GM23338 (cell line): ENCODE data around the gene PITPNC1. TPM values are rescaled to one million over a fixed set of nuclear protein-coding genes. Genes with fewer than 3 reads are reported as not detected.

Source experiments
- ATAC-seq: fragments of 200-7000 bp; cut with Tn5 transposase; 3 replicates; pipeline ENCODE4 v1.9.1; 2020
- DNase-seq: peaks from one replicate; pipeline ENCODE4 v3.0.0-alpha.2; 2015; ENCODE audit warnings: low spot score
- H2AFZ ChIP-seq: fragments of 200-600 bp; sonication (generic); 2 replicates; pipeline ENCODE4 v1.8.0; 2016; ENCODE audit warnings: antibody characterized with exemption, mild to moderate bottlenecking, moderate library complexity
- H3F3A ChIP-seq: fragments of 200-600 bp; sonication (generic); replicated peaks from 2 replicates; pipeline ENCODE4 v1.8.0; 2017; ENCODE audit warnings: antibody characterized with exemption, mixed run types, low read depth
- H3K27ac ChIP-seq: fragments of 200-600 bp; sonication (generic); 2 replicates; pipeline ENCODE4 v1.6.1; 2016; ENCODE audit warnings: low read depth
- H3K27me3 ChIP-seq: fragments of 200-600 bp; sonication (generic); 2 replicates; pipeline ENCODE4 v1.8.0; 2016; ENCODE audit warnings: mild to moderate bottlenecking, mixed run types, moderate library complexity; ENCODE audit not compliant: insufficient read depth
- H3K36me3 ChIP-seq: fragments of 200-600 bp; sonication (generic); 2 replicates; pipeline ENCODE4 v1.8.0; 2016; ENCODE audit warnings: mild to moderate bottlenecking; ENCODE audit not compliant: insufficient read depth
- H3K4me1 ChIP-seq: fragments of 200-600 bp; sonication (generic); 2 replicates; pipeline ENCODE4 v1.8.0; 2016; ENCODE audit warnings: mild to moderate bottlenecking, moderate library complexity; ENCODE audit not compliant: insufficient read depth
- H3K4me2 ChIP-seq: fragments of 200-600 bp; sonication (generic); 2 replicates; pipeline ENCODE4 v1.7.1; 2017; ENCODE audit warnings: mixed run types
- H3K4me3 ChIP-seq: fragments of 200-600 bp; sonication (generic); 2 replicates; pipeline ENCODE4 v1.6.1; 2016; ENCODE audit warnings: mixed run types
- H3K79me2 ChIP-seq: fragments of 200-600 bp; sonication (generic); replicated peaks from 2 replicates; pipeline ENCODE4 v1.8.0; 2017; ENCODE audit warnings: mild to moderate bottlenecking; ENCODE audit not compliant: insufficient read depth
- H3K9me2 ChIP-seq: fragments of 200-600 bp; sonication (generic); 2 replicates; pipeline ENCODE4 v1.8.0; 2017; ENCODE audit not compliant: insufficient read depth
- H4K20me1 ChIP-seq: fragments of 200-600 bp; sonication (generic); replicated peaks from 2 replicates; pipeline ENCODE4 v1.8.0; 2017; ENCODE audit warnings: mild to moderate bottlenecking; ENCODE audit not compliant: insufficient read depth
- H3K27ac Mint-ChIP-seq: 2 replicates; pipeline ENCODE4 v1.8.0; 2020; ENCODE audit warnings: inconsistent platforms, mild to moderate bottlenecking, moderate library complexity, mixed read lengths
- H3K27me3 Mint-ChIP-seq: 3 replicates; pipeline ENCODE4 v1.8.0; 2022; ENCODE audit warnings: low read depth, mild to moderate bottlenecking, moderate library complexity, mixed read lengths, inconsistent platforms; ENCODE audit not compliant: insufficient read depth, poor library complexity
- H3K36me3 Mint-ChIP-seq: 3 replicates; pipeline ENCODE4 v1.8.0; 2021; ENCODE audit warnings: low read depth, mild to moderate bottlenecking, inconsistent platforms, moderate library complexity, mixed read lengths
- H3K4me1 Mint-ChIP-seq: 3 replicates; pipeline ENCODE4 v1.8.0; 2020; ENCODE audit warnings: mild to moderate bottlenecking, inconsistent platforms, mixed read lengths
- H3K4me3 Mint-ChIP-seq: 3 replicates; pipeline ENCODE4 v1.8.0; 2021; ENCODE audit warnings: moderate library complexity, mild to moderate bottlenecking, inconsistent platforms, mixed read lengths
- H3K9me3 Mint-ChIP-seq: 3 replicates; pipeline ENCODE4 v1.8.0; 2020; ENCODE audit warnings: moderate library complexity, mild to moderate bottlenecking, inconsistent platforms, mixed read lengths
- CREB1 ChIP-seq: fragments of 250-450 bp; sonication (Bioruptor Pico); IDR thresholded peaks from 2 replicates; pipeline ENCODE4 v1.5.0; 2020; ENCODE audit warnings: low read depth, mild to moderate bottlenecking, moderate library complexity
- EZH2 ChIP-seq: fragments of 200-600 bp; sonication (generic); IDR thresholded peaks from one replicate; pipeline ENCODE4 v1.8.0; 2017; ENCODE audit warnings: antibody characterized with exemption, mild to moderate bottlenecking, low read depth; ENCODE audit not compliant: unreplicated experiment
- EZH2phosphoT487 ChIP-seq: fragments of 200-600 bp; sonication (generic); IDR thresholded peaks from one replicate; pipeline ENCODE4 v1.8.1; 2018; ENCODE audit warnings: antibody characterized with exemption; ENCODE audit not compliant: unreplicated experiment
- JUNB ChIP-seq: IDR thresholded peaks from one replicate; pipeline ENCODE4 v1.6.1; 2016; ENCODE audit warnings: antibody characterized with exemption; ENCODE audit not compliant: unreplicated experiment
- NANOG ChIP-seq: IDR thresholded peaks from 2 replicates; pipeline ENCODE4 v1.6.1; 2016; ENCODE audit warnings: antibody characterized with exemption, borderline replicate concordance
- POLR2AphosphoS5 ChIP-seq: IDR thresholded peaks from 2 replicates; pipeline ENCODE4 v1.6.1; 2016; ENCODE audit warnings: antibody characterized with exemption, low read depth
- STAT1 ChIP-seq: IDR thresholded peaks from one replicate; pipeline ENCODE4 v1.6.1; 2016; ENCODE audit warnings: antibody characterized with exemption; ENCODE audit not compliant: unreplicated experiment
- ZNF331 ChIP-seq: fragments of 250-450 bp; sonication (Bioruptor Pico); IDR thresholded peaks from 2 replicates; pipeline ENCODE4 v1.5.0; 2020; ENCODE audit warnings: low read depth, mild to moderate bottlenecking, moderate library complexity
- polyA plus RNA-seq: library from polyadenylated mRNA; unstranded; fragments of >200 nt; fragmentation: Nextera tagmentation; extraction: Ambion mirVana; gene quantifications from 2 replicates; pipeline ENCODE4 v1.2.1, GENCODE V29; 2016
- total RNA-seq: library from RNA; depleted of rRNA; stranded (reverse); fragments of >200 nt; shearing (Covaris generic); gene quantifications from 2 replicates; pipeline ENCODE4 v1.2.3, GENCODE V29; 2014
- TF ChIP-seq, protein P1 (sequence below): IDR thresholded peaks from one replicate; pipeline ENCODE4 v1.6.1; 2018; ENCODE audit warnings: antibody characterized with exemption; ENCODE audit not compliant: unreplicated experiment
- TF ChIP-seq, protein P2 (sequence below): IDR thresholded peaks from 2 replicates; pipeline ENCODE4 v1.6.1; 2016; ENCODE audit warnings: antibody characterized with exemption
- TF ChIP-seq, protein P3 (sequence below), 2 experiments: fragments of 200-600 bp in 1 of 2; sonication (generic) in 1 of 2; conservative IDR thresholded peaks; 2 replicates each; pipeline versions ENCODE4 v1.5.1 to v1.6.1; 2016 to 2017; ENCODE audit warnings: antibody characterized with exemption in 2 of 2, low read depth in 2 of 2, mild to moderate bottlenecking in 2 of 2, moderate library complexity in 1 of 2
- TF ChIP-seq, protein P4 (sequence below): fragments of 250-450 bp; sonication (Bioruptor Pico); IDR thresholded peaks from 2 replicates; pipeline ENCODE4 v1.5.0; 2020; ENCODE audit warnings: mild to moderate bottlenecking, moderate library complexity

PITPNC1 gene
- total and polyA plus RNA-seq, 2 experiments from 2014 or later: 23.0 to 32.6 TPM

DNA sequence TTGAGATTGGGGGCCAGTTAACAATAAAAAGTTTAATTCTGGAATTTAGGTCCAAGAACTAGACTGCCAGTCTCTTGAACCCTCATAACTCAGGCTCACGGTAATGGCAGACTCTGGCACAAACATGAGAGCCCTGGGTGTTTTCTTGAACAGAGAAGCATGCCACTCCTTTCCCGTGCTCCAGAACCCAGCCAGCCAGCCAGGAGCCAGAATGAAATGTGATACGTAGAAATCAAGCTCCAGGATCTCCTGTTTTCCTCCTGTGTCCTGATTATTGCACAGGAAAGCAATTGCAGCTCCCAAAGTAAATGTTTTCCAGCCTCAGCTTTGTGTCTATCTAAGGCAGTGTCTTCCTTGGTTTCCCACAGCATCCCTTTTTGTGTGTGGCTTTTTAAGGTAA lies 294.4 kb downstream of the PITPNC1 start:
- no peak overlapping the region for H3K27ac Mint-ChIP-seq

More for the DNA sequence above, 294.4 kb downstream of the PITPNC1 start:
- Histone ChIP-seq H3K9me2 (0 out of 2 replicates have a peak, but pooled peaks cover 7% of the 10 kb centered on the region), H3K79me2 (no peaks in the 10 kb centered on the region), H3F3A (no peaks in the 10 kb centered on the region), H3K4me2 (no peak overlapping the region), H2AFZ (no peak overlapping the region), H3K36me3 (no peaks in the 10 kb centered on the region; the same call in 1 of the 2 replicates), H4K20me1 (no peaks in the 10 kb centered on the region), H3K27ac (peak overlapping the region; percentile 69), H3K4me3 (no peak overlapping the region), H3K4me1 (no peaks in the 10 kb centered on the region), H3K27me3 (no peaks in the 10 kb centered on the region)
- no peak for TF ChIP-seq NANOG
- TF ChIP-seq STAT1: no peak
- TF ChIP-seq JUNB: no peak
- TF ChIP-seq EZH2phosphoT487: no peak
- TF ChIP-seq CREB1 (CRISPR knock-in tag): no peak
- TF ChIP-seq POLR2AphosphoS5: no peak
- TF ChIP-seq ZNF331 (CRISPR knock-in tag): no peak
- TF ChIP-seq, protein P1, sequence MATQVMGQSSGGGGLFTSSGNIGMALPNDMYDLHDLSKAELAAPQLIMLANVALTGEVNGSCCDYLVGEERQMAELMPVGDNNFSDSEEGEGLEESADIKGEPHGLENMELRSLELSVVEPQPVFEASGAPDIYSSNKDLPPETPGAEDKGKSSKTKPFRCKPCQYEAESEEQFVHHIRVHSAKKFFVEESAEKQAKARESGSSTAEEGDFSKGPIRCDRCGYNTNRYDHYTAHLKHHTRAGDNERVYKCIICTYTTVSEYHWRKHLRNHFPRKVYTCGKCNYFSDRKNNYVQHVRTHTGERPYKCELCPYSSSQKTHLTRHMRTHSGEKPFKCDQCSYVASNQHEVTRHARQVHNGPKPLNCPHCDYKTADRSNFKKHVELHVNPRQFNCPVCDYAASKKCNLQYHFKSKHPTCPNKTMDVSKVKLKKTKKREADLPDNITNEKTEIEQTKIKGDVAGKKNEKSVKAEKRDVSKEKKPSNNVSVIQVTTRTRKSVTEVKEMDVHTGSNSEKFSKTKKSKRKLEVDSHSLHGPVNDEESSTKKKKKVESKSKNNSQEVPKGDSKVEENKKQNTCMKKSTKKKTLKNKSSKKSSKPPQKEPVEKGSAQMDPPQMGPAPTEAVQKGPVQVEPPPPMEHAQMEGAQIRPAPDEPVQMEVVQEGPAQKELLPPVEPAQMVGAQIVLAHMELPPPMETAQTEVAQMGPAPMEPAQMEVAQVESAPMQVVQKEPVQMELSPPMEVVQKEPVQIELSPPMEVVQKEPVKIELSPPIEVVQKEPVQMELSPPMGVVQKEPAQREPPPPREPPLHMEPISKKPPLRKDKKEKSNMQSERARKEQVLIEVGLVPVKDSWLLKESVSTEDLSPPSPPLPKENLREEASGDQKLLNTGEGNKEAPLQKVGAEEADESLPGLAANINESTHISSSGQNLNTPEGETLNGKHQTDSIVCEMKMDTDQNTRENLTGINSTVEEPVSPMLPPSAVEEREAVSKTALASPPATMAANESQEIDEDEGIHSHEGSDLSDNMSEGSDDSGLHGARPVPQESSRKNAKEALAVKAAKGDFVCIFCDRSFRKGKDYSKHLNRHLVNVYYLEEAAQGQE: no peak
- TF ChIP-seq, protein P2, sequence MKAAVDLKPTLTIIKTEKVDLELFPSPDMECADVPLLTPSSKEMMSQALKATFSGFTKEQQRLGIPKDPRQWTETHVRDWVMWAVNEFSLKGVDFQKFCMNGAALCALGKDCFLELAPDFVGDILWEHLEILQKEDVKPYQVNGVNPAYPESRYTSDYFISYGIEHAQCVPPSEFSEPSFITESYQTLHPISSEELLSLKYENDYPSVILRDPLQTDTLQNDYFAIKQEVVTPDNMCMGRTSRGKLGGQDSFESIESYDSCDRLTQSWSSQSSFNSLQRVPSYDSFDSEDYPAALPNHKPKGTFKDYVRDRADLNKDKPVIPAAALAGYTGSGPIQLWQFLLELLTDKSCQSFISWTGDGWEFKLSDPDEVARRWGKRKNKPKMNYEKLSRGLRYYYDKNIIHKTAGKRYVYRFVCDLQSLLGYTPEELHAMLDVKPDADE: no peak
- no peak for TF ChIP-seq EZH2
- TF ChIP-seq, protein P3, sequence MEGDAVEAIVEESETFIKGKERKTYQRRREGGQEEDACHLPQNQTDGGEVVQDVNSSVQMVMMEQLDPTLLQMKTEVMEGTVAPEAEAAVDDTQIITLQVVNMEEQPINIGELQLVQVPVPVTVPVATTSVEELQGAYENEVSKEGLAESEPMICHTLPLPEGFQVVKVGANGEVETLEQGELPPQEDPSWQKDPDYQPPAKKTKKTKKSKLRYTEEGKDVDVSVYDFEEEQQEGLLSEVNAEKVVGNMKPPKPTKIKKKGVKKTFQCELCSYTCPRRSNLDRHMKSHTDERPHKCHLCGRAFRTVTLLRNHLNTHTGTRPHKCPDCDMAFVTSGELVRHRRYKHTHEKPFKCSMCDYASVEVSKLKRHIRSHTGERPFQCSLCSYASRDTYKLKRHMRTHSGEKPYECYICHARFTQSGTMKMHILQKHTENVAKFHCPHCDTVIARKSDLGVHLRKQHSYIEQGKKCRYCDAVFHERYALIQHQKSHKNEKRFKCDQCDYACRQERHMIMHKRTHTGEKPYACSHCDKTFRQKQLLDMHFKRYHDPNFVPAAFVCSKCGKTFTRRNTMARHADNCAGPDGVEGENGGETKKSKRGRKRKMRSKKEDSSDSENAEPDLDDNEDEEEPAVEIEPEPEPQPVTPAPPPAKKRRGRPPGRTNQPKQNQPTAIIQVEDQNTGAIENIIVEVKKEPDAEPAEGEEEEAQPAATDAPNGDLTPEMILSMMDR (conservative IDR thresholded peaks at IDR 0.05; ENCODE audit: low read depth in 2 of 2): no peak
- TF ChIP-seq, protein P4, sequence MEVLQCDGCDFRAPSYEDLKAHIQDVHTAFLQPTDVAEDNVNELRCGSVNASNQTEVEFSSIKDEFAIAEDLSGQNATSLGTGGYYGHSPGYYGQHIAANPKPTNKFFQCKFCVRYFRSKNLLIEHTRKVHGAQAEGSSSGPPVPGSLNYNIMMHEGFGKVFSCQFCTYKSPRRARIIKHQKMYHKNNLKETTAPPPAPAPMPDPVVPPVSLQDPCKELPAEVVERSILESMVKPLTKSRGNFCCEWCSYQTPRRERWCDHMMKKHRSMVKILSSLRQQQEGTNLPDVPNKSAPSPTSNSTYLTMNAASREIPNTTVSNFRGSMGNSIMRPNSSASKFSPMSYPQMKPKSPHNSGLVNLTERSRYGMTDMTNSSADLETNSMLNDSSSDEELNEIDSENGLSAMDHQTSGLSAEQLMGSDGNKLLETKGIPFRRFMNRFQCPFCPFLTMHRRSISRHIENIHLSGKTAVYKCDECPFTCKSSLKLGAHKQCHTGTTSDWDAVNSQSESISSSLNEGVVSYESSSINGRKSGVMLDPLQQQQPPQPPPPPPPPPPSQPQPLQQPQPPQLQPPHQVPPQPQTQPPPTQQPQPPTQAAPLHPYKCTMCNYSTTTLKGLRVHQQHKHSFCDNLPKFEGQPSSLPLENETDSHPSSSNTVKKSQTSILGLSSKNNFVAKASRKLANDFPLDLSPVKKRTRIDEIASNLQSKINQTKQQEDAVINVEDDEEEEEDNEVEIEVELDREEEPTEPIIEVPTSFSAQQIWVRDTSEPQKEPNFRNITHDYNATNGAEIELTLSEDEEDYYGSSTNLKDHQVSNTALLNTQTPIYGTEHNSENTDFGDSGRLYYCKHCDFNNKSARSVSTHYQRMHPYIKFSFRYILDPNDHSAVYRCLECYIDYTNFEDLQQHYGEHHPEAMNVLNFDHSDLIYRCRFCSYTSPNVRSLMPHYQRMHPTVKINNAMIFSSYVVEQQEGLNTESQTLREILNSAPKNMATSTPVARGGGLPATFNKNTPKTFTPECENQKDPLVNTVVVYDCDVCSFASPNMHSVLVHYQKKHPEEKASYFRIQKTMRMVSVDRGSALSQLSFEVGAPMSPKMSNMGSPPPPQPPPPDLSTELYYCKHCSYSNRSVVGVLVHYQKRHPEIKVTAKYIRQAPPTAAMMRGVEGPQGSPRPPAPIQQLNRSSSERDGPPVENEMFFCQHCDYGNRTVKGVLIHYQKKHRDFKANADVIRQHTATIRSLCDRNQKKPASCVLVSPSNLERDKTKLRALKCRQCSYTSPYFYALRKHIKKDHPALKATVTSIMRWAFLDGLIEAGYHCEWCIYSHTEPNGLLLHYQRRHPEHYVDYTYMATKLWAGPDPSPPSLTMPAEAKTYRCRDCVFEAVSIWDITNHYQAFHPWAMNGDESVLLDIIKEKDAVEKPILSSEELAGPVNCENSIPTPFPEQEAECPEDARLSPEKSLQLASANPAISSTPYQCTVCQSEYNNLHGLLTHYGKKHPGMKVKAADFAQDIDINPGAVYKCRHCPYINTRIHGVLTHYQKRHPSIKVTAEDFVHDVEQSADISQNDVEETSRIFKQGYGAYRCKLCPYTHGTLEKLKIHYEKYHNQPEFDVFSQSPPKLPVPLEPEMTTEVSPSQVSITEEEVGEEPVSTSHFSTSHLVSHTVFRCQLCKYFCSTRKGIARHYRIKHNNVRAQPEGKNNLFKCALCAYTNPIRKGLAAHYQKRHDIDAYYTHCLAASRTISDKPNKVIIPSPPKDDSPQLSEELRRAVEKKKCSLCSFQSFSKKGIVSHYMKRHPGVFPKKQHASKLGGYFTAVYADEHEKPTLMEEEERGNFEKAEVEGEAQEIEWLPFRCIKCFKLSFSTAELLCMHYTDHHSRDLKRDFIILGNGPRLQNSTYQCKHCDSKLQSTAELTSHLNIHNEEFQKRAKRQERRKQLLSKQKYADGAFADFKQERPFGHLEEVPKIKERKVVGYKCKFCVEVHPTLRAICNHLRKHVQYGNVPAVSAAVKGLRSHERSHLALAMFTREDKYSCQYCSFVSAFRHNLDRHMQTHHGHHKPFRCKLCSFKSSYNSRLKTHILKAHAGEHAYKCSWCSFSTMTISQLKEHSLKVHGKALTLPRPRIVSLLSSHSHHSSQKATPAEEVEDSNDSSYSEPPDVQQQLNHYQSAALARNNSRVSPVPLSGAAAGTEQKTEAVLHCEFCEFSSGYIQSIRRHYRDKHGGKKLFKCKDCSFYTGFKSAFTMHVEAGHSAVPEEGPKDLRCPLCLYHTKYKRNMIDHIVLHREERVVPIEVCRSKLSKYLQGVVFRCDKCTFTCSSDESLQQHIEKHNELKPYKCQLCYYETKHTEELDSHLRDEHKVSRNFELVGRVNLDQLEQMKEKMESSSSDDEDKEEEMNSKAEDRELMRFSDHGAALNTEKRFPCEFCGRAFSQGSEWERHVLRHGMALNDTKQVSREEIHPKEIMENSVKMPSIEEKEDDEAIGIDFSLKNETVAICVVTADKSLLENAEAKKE (CRISPR knock-in tag): no peak
- no peak overlapping the region for H3K4me3 Mint-ChIP-seq
- DNase-seq: no peak
- no peaks in the 10 kb centered on the region for H3K4me1 Mint-ChIP-seq
- peaks cover 13% of the 10 kb centered on the region for H3K36me3 Mint-ChIP-seq
- H3K9me3 Mint-ChIP-seq: no peaks in the 10 kb centered on the region
- no peak for ATAC-seq
- peaks cover 2% of the 10 kb centered on the region for H3K27me3 Mint-ChIP-seq
